HG03135 (cell line): ENCODE measurements around the gene MAGEB6B.
"Not testable (repeated sequence)": the region's sequence is repeated elsewhere in the genome, so short reads cannot be mapped to it uniquely, and the experiment has no call there.

ENCODE experiments used
- ATAC-seq: cut with Tn5 transposase; IDR thresholded peaks from one replicate; pipeline ENCODE4 v1.9.1; 2021; ENCODE audit warnings: mild to moderate bottlenecking, moderate library complexity; ENCODE audit not compliant: unreplicated experiment

Gene MAGEB6B, protein sequence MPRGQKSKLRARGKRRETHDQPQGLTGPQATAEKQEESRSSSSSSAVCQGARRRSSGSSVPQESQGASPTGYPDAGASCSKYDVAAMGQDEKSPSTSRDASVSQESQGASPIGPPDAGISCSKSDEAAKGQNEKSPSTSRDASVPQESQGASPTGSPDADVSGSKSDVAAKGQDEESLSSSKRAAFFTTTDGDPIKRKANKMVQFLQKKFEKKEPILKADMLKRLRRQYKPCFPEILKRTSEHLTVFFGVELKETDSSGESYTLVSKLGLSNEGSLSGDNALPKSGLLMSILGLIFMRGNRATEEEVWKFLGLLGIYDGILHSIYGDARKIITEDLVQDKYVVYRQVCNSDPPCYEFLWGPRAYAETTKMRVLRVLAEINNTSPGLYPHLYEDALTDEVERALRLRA

DNA sequence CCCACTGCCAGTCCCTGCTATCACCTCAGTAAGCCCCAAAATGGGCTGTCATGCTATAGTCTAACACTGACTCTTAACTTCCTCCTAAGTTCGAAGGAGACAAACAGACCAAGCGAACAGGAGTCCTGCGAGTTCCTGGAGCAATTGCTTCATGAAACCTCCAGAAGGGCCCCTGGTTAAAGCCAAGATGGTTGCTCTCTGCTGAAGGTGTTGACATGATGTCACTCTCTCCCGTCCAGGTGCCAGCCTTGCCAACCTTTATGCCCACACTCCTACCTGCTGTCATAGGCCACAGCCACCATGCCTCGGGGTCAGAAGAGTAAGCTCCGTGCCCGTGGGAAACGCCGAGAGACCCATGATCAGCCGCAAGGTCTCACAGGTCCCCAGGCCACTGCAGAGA lies at the start of gene MAGEB6B:
Gene MAGEB6B, plus strand, starts transcription at position 301 of the 400 bp plus-strand sequence. Its CDS starts 0 bp downstream, at position 301.
- no peak for ATAC-seq

DNA sequence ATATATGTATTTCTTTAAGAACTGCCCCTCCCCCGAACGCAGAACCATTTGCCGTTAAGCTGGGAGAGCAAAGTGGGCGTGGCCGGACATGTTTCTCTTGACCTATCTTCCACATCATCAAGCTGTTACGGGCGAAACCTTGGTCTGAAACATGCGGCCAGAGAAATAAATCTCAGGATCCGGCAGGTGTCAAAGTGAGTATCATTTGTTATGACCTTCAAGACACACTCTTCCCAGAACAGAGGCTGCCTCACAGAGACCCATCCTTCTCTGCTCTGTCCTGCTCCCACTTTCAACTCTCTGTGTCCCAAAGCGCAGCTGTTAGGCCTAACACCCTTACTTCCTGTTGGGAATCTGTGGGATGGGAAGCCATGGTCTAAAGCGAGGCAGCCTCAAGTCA lies 22.1 kb upstream of the MAGEB6B start, which contains the start of gene MAGEB18:
Gene MAGEB18, plus strand, starts transcription at position 70 of the 400 bp plus-strand sequence. CDS start 643 bp downstream, outside the sequence.
- no peak for ATAC-seq

DNA sequence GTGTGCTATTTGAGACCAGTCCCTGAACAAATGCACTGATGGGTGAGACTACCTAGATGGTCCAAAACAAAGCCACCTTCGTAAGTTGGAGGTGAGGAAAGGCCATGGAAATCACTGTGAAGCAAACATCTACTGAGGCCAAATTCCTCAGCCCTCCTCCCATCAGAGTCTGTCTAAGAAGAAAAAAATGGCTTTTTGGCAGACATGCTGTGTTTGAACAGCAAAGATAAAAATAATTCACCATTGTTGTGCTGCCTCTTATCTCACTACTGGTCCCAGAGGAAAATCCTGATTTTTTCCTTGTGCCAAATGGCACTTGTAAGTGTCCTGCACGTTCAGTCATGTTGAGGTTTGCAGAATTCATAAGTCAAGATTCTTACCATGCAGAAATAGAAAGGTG lies 14.4 kb upstream of the MAGEB6B start:
- no peak for ATAC-seq

DNA sequence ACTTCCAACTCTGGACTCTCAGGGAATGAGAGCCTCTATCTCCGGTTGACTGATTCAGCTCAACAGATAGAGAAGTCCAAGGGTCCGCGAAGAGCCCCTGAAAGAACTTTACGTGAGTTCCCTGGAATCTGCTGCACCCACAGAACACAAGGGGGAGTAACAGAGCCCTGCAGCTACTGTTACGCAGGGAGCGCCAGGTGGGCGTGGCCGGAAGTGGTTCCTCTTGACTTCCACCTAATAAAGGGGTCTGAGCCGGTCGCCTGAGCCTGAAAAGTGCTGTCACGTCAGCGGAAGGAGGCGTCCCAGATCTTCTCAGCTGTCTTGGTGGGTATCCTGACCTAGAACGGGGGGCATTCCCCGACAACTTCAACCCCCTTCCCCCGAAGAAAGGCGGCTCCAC lies 31.8 kb downstream of the MAGEB6B start, which contains the start of gene MAGEB6:
Gene MAGEB6, plus strand, starts transcription at position 237 of the 400 bp plus-strand sequence. CDS start 1,407 bp downstream, outside the sequence.
- ATAC-seq: no peak

DNA sequence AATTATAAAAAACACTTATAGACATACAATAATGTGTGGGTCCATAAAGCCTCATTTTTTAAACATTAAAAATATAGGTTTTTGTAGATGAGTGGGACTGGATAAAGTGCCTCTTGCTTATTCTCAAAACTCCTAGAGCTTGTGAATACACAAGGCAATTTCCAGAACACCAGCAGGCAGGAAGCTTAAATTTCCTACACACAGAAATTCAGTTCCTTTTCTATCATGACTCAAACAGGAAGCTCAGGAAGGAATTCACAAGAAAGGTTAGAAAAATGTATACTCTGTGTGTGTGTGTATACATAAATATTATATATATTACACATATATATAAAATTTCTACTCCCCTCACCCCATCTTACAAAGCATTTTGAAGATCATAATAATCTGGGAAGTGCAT lies 43.2 kb downstream of the MAGEB6B start:
- ATAC-seq: no peak

DNA sequence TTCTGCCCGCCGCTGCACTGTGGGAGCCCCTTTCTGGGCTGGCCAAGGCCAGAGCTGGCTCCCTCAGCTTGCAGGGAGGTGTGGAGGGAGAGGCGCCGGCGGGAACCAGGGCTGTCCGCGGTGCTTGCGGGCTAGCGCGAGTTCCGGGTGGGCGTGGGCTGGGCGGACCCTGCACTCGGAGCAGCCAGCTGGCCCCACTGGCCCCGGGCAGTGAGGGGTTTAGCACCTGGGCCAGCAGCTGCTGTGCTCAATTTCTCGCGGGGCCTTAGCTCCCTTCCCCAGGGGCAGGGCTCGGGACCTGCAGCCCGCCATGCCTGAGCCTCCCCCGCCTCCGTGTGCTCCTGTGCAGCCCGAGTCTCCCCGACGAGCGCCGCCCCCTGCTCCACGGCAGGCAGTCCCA lies 44.3 kb downstream of the MAGEB6B start:
- ATAC-seq: not testable (repeated sequence)

DNA sequence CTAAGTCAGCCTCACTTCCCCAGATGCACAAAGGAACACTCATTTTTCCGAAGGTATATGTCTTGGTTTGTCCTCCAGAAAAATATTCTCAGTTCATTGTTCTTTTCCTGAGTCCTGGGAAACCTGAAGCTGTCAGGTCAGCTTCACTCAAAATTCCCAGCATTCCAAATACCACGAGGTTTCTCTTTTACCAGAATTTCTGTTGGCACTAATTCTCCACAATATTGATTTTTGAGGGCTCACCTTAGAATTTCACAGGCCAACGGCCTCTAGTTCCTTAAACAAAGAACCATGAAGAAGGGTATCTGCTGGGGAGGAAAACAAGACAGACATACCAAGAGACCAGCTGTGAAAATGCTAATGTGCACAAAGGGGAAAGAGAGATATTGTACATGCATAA lies 47.6 kb downstream of the MAGEB6B start:
- ATAC-seq: no peak
